ENCODE results near the gene PURB.
"Not testable (repeated sequence)": the region's sequence is repeated elsewhere in the genome, so short reads cannot be mapped to it uniquely, and the experiment has no call there.

Gene PURB

DNA sequence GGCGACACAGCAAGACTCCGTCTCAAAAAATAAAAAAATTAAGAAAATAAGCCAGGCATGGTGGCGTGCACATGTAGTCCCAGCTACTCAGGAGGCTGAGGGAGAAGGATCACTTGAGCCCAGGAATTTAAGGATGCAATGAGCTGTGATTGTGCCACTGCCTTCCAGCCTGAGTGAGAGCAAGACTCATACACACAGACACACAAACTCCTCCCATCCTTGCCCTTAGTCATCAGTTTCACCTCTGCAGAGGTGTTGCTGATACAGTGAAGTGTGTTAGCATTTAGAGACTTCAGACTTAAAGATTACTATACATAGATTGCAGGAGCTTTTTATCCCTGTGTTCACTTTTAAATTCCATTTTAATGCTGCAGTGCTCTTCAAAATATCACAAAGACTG lies 31.9 kb downstream of the PURB start:
- DNase-seq (ENCODE audit: low read depth in 2 of 2) = no peak

GRCh38 chr7:44852590-44852989 lies 32.7 kb downstream of the PURB start:
- no peak for DNase-seq (ENCODE audit: low read depth in 2 of 2)

DNA sequence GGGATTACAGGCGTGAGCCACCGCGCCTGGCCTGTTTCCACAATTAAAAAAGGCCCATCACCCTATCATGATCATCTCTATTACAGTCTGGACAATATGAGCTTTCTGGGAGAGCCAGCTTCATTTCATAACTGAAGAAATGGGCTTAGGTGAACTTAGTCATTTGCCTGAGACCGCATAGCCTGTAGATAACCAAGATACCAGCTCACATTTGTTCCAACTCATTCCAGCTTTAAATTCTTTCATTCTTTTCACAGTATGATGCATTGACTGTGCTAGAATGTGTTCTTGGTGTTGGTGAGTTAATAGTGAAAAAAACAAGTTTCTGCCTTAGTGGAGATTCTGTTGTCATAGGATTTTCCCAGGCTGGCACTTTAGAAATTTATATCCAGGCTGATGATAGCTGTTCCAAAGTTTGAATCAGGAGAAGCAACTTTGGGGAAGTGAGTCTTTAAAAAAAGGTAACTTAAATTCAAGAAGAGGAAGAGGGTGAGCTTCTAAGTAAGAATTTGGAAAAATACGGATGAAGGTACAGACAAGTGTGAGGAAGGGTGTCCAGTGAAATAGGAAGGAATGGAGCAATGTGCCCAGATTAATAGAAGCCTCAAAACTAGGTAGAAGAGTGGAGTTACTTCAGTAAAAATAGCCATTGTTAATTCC lies 35.3 kb downstream of the PURB start:
- no peak for DNase-seq (ENCODE audit: low read depth in 2 of 2)

DNA sequence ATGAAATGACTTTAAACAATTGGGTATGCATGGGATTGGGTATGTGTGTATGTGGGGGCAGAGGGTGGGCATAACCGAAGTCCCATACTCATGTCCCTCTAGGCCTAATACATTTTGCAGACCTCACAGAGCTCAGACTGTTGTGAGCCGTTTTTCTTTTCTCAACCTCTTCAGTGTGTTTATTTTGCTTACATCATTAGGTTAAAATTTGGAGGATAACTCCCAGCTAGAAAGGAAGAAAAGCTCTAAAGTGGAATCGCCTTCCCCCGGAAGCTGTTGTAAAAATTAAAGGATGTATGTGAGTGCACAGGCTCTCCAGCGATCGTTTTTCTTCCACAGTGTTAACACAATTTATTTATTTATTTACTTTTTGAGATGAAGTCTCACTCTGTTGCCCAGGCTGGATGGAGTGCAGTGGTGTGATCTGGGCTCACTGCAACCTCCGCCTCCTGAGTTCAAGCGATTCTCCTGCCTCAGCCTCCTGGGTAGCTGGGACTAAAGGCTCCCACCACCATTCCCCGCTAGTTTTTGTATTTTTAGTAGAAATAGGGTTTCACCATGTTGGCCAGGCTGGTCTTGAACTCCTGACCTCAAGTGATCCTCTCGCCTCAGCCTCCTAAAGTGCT lies 36.0 kb downstream of the PURB start:
- DNase-seq (ENCODE audit: low read depth in 2 of 2) = no peak

- peak; percentile 99 to 100 for DNase-seq (ENCODE audit: low read depth in 2 of 2)
These were observed 37.3 kb downstream of the PURB start, which contains the start of gene H2AZ2 for GRCh38 chr7:44847920-44848634. TSS of gene H2AZ2 (minus strand) at chr7:44848087. CDS start at chr7:44847971, 116 bp downstream.

DNA sequence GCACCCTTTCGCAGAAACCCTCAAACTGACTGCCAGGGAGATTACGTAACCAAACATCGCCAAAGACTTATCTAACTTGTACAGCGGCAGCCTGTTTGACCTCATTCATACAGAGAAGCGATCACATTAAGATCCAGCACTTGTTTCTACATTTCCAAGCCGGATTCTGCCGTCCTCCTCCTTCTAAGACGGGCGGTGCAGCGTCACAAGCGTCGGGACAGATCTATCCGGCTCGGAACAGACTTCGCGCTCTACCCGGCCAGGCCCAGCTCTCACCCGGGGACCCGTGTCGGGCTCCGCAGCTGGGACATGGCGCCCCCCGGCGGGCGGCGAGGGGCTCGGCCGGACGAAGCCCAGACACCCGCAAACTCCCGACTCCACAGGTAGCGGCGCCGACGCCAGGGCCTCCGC lies 37.8 kb downstream of the PURB start:
- DNase-seq (ENCODE audit: low read depth in 2 of 2) = peak; percentile 64 to 75

DNA sequence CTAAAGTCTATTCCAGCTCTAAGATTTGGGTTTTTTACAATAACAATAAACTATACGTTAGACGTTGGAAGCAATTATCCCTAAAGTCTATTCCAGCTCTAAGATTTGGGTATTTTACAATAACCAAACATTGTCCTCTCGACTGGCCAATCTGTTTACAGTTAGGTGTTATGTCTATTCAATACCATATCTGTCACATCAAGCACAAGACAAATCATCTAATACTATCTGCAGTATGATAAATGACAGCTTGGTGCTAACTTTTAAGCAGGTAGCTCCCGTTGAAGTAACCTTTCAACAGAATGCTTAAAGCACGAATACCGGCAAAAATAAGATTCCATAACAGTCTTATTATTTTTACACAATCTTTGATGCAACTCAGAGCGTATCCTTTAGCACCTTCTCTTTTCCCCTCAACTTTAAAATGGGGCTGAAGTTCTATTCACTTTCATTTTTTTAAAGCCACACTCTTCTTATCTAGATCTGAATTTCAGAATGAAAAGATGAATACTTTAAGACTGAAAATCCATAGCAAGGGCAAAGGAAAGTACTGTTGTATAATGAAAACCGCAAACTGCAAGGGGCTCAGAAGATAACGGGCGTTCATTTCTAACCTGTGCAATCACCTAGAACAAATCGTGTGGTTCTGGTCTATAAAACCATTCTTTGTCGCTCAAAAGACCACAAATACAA lies 38.4 kb downstream of the PURB start:
- no peak for DNase-seq (ENCODE audit: low read depth in 2 of 2)

DNA sequence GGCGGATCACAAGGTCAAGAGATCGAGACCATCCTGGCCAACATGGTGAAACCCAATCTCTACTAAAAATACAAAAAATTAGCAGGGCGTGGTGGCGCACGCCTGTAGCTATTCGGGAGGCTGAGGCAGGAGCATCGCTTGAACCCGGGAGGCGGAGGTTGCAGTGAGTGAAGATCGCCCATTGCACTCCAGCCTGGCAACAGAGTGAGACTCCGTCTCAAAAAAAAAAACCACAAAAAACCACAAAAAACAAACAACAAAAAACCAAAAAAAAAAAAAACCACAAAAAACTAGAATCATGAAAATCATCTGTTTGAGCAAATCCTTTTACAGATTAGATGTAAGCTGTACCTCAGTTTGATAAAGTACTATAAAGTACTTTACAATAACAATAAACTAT lies 38.9 kb downstream of the PURB start:
- DNase-seq (ENCODE audit: low read depth in 2 of 2) = not testable (repeated sequence)

DNA sequence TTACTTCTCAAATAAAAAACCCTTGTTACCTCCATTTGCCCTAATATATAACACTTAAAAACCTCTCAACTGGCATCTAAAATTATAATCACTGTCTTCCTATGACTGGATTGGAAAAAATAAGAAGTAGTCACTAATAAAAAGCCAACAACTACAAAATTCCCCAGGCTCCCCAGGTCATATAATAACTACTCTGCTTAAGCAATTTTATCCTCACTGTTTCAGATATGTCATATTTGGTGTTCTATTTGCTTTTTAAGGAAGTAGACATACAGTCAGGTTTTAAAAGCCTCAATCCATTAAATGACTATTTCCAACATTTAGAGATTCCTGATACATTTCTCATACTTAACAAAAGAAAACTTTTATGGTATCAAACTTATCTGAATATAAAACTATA lies 39.9 kb downstream of the PURB start:
- no peak for DNase-seq (ENCODE audit: low read depth in 2 of 2)

- not testable (repeated sequence) for DNase-seq (ENCODE audit: low read depth in 2 of 2)
These were observed 41.9 kb downstream of the PURB start for GRCh38 chr7:44843440-44843839.

DNA sequence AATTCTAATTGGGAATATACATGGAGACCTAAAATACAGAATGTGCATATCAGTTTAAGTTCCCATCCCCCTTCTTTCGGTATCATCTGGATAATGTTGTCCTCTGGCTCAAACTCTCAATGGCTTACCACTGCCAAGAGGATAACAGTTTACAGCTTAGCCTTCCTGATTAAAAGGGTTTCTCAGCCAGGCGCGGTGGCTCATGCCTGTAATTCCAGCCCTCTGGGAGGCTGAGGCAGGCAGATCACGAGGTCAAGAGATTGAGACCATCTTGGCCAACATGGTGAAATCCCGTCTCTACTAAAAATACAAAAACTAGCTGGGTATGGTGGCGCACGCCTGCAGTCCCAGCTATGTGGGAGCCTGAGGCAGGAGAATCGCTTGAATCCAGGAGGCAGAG lies 42.7 kb downstream of the PURB start:
- DNase-seq (ENCODE audit: low read depth in 2 of 2) = not testable (repeated sequence)

- DNase-seq (ENCODE audit: low read depth in 2 of 2) = no peak
These were observed 46.6 kb downstream of the PURB start for GRCh38 chr7:44838751-44839150.

- DNase-seq (ENCODE audit: low read depth in 2 of 2) = no peak
These were observed 57.8 kb downstream of the PURB start for GRCh38 chr7:44827567-44827966.

Measured in stimulated activated CD8-positive, alpha-beta memory T cell treated with anti-CD3 and anti-CD28 coated beads, Interleukin-15, amount 100 ng/mL, for 4 hours (primary cell).